GM18909 (cell line): Measurements from ENCODE around the gene DNASE1L1.
A peak's percentile ranks its signal among the peaks of the same experiment; 100 is the strongest.
"Not testable (repeated sequence)": the region's sequence is repeated elsewhere in the genome, so short reads cannot be mapped to it uniquely, and the experiment has no call there.

ENCODE experiments used
- ATAC-seq: cut with Tn5 transposase; IDR thresholded peaks from one replicate; pipeline ENCODE4 v1.9.1; 2021; ENCODE audit warnings: mild to moderate bottlenecking; ENCODE audit not compliant: unreplicated experiment, poor library complexity

DNASE1L1 gene

DNA sequence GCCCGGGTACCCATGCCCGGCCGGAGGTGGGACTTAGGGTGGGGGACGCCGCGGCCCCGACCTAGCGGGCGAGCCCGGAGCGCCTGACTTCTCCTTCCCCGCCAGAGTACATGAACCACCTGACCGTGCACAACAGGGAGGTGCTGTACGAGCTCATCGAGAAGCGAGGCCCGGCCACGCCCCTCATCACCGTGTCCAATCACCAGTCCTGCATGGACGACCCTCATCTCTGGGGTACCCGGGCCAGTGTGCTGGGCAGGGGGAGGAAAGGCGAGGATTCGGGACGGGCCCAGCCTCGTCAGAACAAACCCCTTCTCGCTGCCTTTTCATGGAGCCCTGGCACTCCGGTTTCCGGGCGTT is 2.9 kb upstream of the DNASE1L1 start:
- ATAC-seq = peak; percentile 52

DNA sequence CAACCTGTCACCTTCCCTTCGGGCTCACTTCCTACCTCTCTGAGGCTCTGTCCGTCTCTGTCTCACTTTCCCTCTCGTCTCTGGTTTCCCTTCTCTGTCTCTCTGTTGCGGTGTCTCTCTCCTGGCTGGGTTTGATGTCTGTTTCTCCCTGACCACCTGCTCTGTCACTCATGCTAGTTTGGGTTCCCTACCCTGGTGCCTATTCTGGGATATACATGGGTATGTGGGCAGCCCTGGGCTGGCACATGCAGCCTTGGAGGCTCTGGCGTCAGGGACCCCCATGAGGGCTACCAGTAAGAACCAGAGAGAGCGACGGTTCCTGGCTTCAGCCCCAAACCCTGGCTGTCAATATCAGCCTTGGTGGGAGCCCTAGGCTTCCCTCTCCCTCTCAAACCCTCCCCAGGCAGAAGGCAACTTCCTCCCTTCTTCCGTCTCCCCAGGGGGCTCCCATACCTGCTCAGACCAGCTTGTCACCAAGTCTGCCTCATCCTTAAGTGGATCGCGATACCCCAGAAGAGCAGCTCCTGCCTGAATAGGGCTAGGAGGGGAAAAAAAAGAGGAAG is 314 bp downstream of the DNASE1L1 start:
- no peak for ATAC-seq

DNA sequence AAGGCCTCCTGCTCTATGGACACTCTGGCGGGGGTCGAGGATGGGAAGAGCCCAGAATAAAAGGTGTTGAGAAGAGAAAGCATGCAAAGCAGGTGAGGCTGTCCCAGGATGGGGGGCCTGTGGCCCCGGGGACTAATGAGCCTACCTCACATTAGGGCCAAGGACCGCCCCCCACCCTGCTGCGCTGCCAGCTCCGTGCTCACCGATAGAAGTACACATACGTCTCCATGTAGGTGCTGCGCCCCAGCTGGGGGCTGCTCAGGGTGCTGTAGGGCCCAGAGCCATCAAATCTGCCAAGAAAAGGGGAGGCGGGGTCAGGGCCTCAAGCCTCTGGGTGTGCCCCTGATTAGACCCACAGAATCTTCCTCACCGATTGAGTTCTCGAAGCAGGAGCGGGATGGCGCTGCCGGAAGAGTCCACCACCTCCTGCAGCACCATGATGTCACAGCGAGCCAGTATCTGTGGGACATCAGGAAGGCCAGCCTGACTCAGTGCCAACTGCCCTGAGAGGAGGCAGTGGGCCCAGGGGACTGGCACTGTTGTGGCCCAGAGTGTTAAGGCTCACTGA is 4.3 kb downstream of the DNASE1L1 start:
- no peak for ATAC-seq

DNA sequence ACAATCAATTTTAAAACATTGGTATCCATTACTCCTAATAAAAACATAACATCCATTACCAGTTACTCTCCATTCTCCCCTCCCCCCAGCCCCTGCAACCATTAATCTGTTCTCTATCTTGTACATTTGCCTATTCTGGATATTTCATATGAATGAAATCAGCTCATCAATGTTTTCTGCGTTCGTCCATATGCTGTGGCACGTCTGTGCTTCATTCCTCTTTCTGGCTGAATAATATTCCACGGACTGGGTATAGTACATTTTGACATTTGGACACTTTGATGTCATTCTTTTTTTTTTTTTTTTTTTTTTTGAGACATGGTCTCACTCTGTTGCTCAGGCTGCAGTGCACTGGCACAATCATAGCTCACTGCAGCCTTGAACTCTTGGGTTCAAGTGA is 5.2 kb downstream of the DNASE1L1 start:
- ATAC-seq = no peak

DNA sequence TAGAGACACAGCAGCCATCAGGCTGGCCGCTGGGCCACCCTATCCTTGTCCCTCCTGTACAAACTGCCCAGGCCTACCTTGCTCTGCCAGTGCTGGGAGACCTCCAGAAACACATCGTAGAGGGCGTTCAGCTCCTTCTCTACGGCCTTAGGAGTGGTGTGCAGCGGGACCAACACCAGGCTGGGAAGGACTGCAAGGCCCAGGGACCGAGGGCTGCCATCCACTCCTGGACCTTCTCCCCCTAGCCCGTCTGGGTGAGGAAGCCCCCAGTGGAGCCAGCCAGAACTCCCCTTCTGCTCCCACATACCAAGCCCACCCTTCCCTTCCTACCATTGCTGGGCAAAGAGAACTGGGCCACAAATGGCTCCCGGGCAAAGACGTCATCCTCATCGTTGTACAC is 5.9 kb downstream of the DNASE1L1 start:
- no peak for ATAC-seq

DNA sequence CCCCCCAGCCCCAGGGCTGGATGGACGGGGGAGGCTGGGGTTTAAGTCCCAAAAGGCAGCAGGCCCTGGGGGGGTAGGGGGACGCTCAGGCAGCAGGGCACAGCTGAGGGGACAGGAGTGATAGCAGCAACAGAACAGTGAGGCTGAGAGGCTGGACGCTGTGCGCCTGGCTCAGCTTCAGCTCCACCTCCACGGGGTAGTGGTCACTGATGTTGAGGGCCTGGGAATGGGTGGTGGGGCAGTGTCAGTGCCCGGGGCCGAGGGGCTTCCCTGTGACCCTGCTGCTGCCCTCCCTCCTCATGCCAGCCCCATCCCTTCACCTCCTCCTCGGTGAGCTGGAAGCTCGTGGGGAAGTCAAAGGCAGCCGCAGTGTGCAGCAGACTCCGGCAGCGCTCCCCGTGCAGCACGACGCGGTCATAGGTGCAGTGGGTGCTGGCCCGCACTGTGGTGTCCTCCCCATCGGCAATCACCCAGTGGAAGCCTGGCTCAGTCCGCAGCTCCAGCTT is 6.4 kb downstream of the DNASE1L1 start:
- no peak for ATAC-seq

DNA sequence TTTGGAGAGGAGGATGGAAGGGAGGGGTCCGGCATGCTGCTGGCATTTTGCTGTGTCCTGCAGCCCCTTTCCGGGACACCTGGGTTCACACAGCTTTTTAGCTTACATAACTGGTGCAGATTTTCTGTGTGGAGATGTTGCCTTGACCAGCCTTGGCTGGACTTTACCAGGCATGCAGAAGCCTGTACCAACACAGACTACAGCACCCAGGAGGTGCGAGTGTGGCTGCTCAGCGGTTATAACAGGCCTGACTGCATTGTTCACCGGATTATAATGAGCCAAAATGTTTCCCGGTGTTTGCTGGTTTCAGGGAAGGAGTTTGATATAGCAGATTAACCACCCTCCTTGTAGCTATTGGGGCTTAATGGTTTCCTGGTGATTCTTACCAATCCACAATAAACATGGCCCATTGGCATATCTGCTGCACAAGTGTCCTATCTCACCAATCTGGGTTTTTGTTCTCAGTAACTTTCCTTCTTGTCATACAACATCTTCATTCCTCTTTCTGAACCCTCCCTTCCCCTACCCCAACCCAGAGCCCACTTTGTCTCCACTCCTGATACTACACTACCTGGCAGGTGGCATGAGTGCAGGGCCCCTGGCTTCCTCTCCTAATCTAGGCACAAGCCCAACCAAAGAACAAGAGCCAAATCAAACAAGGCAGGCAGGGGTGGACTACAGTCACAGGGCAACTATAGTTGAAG is 7.0 kb downstream of the DNASE1L1 start:
- ATAC-seq = no peak

DNA sequence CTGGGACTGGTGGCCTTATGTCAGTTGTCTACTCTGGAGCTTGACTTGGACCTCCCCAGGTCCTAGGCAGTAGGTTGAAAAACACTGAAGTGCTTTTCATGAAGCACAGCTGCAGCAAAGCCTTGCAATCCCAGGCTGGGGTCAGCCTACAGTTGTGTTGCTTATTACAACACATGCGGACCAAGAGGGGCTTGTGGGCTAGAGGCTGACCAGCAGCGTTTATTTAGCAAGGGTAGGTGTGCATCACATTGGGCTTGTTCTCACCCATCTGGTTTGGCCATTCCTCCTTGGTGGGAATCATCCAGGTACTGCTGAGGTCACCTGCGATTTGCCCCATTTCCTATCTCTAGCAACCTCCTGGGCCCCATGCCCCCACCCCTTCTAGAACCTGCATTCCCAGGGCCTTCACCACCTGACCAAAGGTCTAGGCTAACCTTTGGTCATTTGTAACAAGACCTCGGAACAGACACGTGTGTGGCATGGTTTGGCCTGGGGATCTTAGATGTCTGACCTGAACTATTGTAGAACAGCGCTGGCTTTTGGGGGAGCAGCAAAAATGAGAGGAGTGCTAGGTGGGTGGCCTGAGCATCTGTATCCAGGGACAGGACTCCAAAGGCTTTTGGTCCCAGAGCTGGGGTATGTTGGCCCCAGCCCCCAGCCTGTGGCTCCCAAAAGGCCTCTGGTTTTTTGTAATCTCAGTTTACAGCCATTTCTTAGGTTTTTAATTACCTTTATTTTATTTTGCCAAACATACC is 7.8 kb downstream of the DNASE1L1 start:
- ATAC-seq = no peak

DNA sequence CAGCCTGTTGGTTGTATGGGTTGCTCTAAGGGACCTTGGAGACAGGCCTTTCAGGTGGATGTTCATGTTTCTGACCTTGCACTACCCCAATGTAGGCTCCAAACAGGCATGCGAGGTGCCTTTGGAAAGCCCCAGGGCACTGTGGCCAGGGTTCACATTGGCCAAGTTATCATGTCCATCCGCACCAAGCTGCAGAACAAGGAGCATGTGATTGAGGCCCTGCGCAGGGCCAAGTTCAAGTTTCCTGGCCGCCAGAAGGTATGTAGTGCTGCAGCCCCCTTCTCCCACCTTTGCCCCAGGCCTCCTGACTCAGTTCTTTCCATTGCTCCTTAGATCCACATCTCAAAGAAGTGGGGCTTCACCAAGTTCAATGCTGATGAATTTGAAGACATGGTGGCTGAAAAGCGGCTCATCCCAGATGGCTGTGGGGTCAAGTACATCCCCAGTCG is 8.7 kb downstream of the DNASE1L1 start:
- not testable (repeated sequence) for ATAC-seq

DNA sequence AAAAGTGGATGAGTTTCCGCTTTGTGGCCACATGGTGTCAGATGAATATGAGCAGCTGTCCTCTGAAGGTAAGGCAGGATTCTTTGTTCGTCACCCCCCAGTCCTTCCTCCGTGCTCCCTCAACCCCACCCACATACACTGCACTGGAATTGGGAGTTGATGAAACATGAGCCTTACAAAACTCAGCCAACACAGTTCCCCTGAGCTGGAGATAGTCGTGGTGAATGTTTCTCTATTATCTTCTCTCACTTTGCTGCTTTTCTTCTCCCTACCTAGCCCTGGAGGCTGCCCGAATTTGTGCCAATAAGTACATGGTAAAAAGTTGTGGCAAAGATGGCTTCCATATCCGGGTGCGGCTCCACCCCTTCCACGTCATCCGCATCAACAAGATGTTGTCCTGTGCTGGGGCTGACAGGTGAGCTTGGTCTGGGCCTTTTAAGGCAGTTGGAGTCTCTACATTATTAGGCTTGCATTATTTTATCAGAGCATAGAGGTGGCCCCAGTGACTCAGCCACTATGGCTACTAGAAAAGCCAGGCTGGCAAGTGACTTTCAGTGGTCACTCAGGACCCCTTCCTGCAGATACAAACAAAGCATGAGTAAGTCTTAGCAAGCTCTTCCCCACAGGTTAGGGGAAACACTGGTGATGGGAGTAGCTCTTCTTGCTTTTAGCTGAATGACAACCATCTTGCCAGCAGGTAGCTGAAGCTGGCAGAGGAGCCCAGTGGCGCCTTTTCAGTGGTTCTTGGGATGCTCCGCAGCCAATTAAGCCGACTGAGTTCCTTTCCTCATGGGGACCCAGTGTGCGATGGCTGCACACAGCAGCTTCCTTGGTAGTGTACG is 9.3 kb downstream of the DNASE1L1 start:
- no peak for ATAC-seq

DNA sequence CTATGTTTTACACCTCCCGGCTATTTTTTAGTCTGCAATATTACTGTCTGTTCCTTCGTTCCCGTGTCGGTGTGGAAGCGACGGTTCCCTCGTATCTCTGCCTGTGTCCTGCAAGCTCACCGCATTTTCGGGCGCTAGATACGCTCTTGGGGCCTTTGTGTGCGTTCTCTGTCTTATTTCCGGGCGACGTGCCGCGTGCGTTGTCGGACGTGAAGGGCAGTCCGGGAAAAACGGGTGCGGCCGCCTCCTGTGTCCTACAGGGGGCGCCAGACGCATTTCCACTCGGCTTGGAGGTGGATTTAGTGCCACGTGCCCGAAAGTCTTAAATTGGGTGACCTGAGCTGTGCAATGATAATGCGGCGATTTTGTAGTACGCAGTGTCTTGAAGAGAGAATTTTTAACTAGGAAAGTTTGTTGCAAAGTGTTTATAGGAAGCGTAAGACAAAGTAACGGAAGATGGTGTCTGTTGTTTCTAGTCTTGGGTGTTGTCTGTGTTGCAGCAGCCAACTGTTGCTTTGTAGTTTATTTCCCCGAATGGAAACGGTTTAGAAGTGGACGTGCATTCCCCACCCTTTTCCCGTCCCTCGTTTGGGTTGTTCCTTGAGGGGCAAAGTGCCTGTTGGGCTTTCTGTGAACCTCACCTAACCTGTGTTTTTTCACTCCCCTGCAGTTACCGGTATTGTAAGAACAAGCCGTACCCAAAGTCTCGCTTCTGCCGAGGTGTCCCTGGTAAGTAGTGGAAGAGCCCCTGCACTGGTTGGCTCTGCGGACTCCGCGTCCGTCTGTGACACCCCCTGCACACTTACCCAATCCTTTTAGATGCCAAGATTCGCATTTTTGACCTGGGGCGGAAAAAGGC is 10.2 kb downstream of the DNASE1L1 start:
- no peak for ATAC-seq

DNA sequence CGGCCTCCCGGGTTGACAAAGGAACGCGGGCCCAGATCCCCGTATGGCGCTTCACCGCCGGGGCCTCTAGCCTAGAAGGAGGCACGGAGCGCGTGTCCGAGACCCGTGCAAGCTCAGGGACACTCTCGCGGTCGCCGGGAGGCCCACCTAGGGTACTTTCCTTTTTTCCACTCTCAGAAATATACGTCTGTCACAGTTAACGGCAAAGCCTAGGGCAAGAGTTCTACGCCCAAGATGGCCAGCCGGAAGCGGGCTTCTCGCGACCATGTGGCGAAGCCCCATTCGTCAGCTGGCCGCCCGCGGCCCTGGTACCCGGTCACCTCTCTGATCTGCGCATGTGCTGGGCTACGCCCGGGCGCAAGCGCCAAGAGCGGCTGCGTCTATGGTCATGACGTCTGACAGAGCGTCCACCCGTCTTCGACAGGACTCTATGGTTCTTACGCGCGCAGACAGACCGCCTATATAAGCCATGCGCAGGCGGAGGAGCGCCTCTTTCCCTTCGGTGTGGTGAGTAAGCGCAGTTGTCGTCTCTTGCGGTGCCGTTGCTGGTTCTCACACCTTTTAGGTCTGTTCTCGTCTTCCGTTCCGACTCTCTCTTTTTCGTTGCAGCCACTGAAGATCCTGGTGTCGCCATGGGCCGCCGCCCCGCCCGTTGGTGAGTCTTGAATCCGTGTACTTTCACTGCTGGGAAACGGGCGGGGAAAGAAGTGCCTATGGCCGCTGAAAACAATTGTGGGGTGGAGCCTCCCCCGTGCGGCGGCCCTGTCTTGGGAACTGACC is 11.0 kb downstream of the DNASE1L1 start, which contains the start of gene RPL10:
TSS of gene RPL10 (plus strand) at position 490 of the 780 bp plus-strand sequence. CDS start at position 633, 143 bp downstream.
- ATAC-seq = peak; percentile 78

DNA sequence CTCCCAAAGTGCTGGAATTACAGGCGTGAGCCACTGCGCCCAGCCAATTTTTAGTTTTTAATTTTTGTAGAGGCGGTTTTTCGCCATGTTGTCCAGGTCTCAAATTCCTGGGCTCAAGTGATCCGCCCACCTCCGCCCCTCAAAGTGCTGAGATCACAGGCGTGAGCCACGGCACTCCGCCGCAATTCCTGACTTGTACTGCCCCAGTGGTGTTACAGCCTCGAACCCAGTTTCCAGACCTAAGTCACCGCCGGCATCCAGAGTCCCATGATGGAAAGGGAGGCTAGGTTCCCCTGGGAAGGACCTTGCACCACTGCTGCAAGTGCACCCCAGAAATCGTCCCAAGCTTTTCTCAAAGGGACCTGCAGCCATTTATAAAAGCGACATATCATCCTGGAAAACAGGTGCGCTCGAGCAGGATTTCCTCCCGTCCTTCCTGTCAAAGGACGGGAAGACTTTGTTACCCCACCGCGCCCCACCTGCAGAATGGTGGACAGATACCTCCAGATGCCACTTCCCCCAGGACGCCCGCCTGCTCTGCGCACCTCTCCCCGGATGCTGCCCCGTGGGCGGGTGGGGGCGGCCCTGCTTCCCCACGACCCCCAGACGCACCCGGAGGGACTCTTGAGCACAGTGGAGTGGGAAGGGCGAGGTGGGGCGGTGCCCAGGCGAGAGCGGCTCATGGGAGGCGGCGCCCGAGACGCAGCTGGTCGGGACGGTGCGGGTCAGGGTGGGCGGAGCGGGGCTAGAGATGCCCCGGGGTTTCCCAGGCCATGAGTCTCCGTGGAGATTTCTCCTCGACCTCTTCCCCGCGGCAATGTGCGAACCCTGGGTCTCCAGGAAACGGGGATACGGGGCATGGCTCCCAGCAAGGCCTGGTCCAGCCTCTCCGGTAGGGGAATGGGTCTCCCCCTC is 11.8 kb downstream of the DNASE1L1 start:
- ATAC-seq = peak; percentile 57

DNA sequence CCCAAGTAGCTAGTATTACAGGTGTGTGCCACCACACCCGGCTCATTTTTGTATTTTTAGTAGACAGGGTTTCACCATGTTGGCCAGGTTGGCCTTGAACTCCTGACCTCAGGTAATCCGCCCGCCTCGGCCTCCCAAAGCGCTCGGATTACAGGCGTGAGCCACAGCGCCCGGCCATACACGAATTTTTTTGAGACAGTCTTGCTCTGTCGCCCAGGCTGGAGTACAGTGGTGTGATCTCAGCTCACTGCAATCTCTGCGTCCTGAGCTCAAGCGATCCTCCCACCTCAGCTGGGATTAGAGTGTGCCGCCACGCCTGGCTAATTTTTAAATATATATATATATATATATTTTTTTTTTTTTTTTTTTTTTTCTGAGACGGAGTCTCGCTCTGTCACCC is 12.7 kb downstream of the DNASE1L1 start:
- ATAC-seq = not testable (repeated sequence)

DNA sequence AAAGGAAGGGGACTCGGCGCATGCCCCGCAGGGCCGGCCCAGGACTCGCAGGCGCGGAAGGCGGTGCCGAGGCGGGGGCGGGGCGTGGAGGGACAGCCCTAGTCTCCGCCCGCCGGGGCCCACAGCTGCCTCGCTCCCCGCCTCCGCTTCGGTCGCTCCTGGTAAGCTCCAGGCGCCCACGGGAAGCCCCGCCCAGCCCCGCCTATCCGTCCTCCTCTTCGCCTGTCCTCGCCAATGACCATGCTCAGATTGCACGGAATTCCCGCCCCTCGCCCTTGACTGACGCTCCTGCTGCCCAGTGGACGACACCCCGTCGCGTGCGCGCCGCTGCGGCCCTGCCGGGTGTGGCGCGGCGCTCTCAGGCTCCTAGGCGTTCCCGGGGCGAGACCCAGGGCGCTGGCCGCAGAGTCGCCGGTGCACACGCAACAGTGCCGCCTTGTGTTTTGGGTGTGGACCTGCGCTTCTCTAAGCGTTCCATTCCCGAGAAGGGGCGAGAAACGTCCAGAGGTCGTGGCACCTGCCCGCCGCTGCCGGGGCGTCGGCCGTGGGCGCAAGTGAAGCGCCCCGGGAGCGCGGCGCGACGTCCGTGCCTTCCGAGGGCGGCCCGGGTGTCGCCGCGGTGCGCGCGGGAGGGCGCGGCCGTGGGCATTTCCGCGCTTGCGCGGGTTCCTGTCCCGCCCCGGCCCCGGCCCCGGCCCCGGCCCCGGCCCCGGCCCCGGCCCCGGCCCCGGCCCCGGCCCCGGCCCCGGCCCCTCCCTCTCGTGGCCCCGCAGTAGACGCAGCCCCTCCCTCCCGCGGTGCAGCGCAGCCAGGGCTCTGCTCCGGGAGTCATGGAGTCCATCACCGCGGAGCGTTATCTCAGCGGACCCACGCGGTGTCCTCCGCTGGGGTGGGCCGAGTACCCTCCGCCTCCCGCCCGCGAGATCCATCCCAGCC is 19.0 kb downstream of the DNASE1L1 start:
- peak; percentile 75 for ATAC-seq

DNA sequence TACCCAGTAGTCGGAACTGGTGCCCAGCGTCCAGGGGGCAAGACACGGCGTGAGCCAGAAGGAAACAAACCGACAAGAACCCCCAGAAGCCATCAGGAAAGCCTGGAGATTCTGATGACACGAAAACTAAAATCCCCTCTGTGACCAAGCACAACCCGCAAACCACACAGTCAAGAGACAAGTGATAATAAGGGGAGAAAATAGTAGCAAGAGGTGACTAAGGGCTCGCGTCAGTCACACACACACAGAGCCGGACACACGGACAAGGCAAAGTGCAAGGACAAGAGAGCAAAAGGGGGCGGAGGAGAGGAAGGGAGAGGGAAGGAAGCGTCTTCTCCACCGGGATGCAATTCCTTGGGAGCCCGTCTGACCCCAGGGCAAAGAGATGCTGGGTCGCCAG is 20.4 kb downstream of the DNASE1L1 start:
- ATAC-seq = peak; percentile 11
